ENCODE results near the gene HIVEP3.

Gene HIVEP3

GRCh38 chr1:41687007-41687406, 231.7 kb downstream of the HIVEP3 start:
- no peak for DNase-seq (ENCODE audit: low read depth in 2 of 2)

GRCh38 chr1:41683681-41684500, 234.8 kb downstream of the HIVEP3 start:
- no peak for DNase-seq (ENCODE audit: low read depth in 2 of 2)

- no peak for DNase-seq (ENCODE audit: low read depth in 2 of 2)
These were observed 235.7 kb downstream of the HIVEP3 start for GRCh38 chr1:41682845-41683625.

- DNase-seq (ENCODE audit: low read depth in 2 of 2) = no peak
These were observed 236.6 kb downstream of the HIVEP3 start for GRCh38 chr1:41682149-41682548.

GRCh38 chr1:41681331-41682098, 237.2 kb downstream of the HIVEP3 start:
- peak in 1 of 2 experiments; percentile 62 for DNase-seq (ENCODE audit: low read depth in 2 of 2)

- no peak for DNase-seq (ENCODE audit: low read depth in 2 of 2)
These were observed 238.7 kb downstream of the HIVEP3 start for GRCh38 chr1:41679994-41680393.

GRCh38 chr1:41679531-41679930, 239.2 kb downstream of the HIVEP3 start:
- DNase-seq (ENCODE audit: low read depth in 2 of 2) = no peak

GRCh38 chr1:41678111-41678878, 240.4 kb downstream of the HIVEP3 start:
- DNase-seq (ENCODE audit: low read depth in 2 of 2) = peak in 1 of 2 experiments; percentile 67

GRCh38 chr1:41677620-41678019, 241.1 kb downstream of the HIVEP3 start:
- no peak for DNase-seq (ENCODE audit: low read depth in 2 of 2)

- no peak for DNase-seq (ENCODE audit: low read depth in 2 of 2)
These were observed 243.3 kb downstream of the HIVEP3 start for GRCh38 chr1:41675401-41675800.

GRCh38 chr1:41674522-41674921, 244.2 kb downstream of the HIVEP3 start:
- no peak for DNase-seq (ENCODE audit: low read depth in 2 of 2)

GRCh38 chr1:41673806-41674205, 244.9 kb downstream of the HIVEP3 start:
- no peak for DNase-seq (ENCODE audit: low read depth in 2 of 2)

- peak in 1 of 2 experiments; percentile 60 for DNase-seq (ENCODE audit: low read depth in 2 of 2)
These were observed 245.3 kb downstream of the HIVEP3 start for GRCh38 chr1:41673378-41673777.

GRCh38 chr1:41672641-41673361, 245.9 kb downstream of the HIVEP3 start:
- DNase-seq (ENCODE audit: low read depth in 2 of 2) = peak; percentile 98

- no peak for DNase-seq (ENCODE audit: low read depth in 2 of 2)
These were observed 246.5 kb downstream of the HIVEP3 start for GRCh38 chr1:41672173-41672572.

- no peak for DNase-seq (ENCODE audit: low read depth in 2 of 2)
These were observed 247.5 kb downstream of the HIVEP3 start for GRCh38 chr1:41671116-41671755.

GRCh38 chr1:41670217-41670957, 248.3 kb downstream of the HIVEP3 start:
- peak in 1 of 2 experiments; percentile 58 for DNase-seq (ENCODE audit: low read depth in 2 of 2)

- no peak for DNase-seq (ENCODE audit: low read depth in 2 of 2)
These were observed 249.8 kb downstream of the HIVEP3 start for GRCh38 chr1:41668967-41669366.

- DNase-seq (ENCODE audit: low read depth in 2 of 2) = no peak
These were observed 250.6 kb downstream of the HIVEP3 start for GRCh38 chr1:41668054-41668660.

Data from fibroblast of skin of left quadriceps (primary cell).